Large intestine (tissue), 3 donors: ENCODE results near the gene OPN1SW. TPM values are rescaled to one million over a fixed set of nuclear protein-coding genes. Genes with fewer than 3 reads are reported as not detected.

Experiments used
- DNase-seq, 2 donors: peaks; one replicate each; pipeline versions ENCODE4 v3.0.0 to v3.0.0-alpha.2; 2013
- H3K27ac ChIP-seq: one replicate; pipeline ENCODE4 v1.5.1; 2013; ENCODE audit warnings: low read length
- H3K27me3 ChIP-seq: 2 replicates; pipeline ENCODE4 v1.6.1; 2013; ENCODE audit warnings: low read length; ENCODE audit not compliant: control insufficient read depth, insufficient read depth
- H3K36me3 ChIP-seq: 2 replicates; pipeline ENCODE4 v1.6.1; 2013; ENCODE audit warnings: low read length; ENCODE audit not compliant: control insufficient read depth, insufficient read depth
- H3K4me1 ChIP-seq: one replicate; pipeline ENCODE4 v1.6.1; 2013; ENCODE audit warnings: low read length; ENCODE audit not compliant: control insufficient read depth, insufficient read depth
- H3K4me3 ChIP-seq: one replicate; pipeline ENCODE4 v1.5.1; 2013; ENCODE audit warnings: low read length
- H3K9me3 ChIP-seq: one replicate; pipeline ENCODE4 v1.6.1; 2013; ENCODE audit warnings: mild to moderate bottlenecking, low read depth, low read length, moderate library complexity; ENCODE audit not compliant: control insufficient read depth
- WGBS: methylation state at CpG from one replicate; pipeline ENCODE4 v1.1.5; 2013; ENCODE audit warnings: low lambda C conversion rate; ENCODE audit not compliant: insufficient coverage; 5-methylcytosine and 5-hydroxymethylcytosine counted together
- polyA plus RNA-seq: library from polyadenylated mRNA; unstranded; fragments of 120-200 nt; gene quantifications from one replicate; pipeline ENCODE4 v1.2.1, GENCODE V29; 2013

The OPN1SW gene
- polyA plus RNA-seq, 1 donor = 0.18 TPM

- WGBS = 80% methylated on average over 1 of the region's 8 CpGs
- DNase-seq = no peak
- peaks cover 3% of the 10 kb centered on the region for H3K36me3 ChIP-seq
Observed at GRCh38 chr7:128807191-128807590, 31.6 kb upstream of the OPN1SW start.

GRCh38 chr7:128805225-128805624, 29.6 kb upstream of the OPN1SW start:
- Histone ChIP-seq H3K36me3 (peaks cover 3% of the 10 kb centered on the region), H3K27me3 (no peaks in the 10 kb centered on the region), H3K4me1 (peaks cover 12% of the 10 kb centered on the region), H3K4me3 (no peak overlapping the region), H3K27ac (no peak overlapping the region), H3K9me3 (no peaks in the 10 kb centered on the region)
- DNase-seq = no peak
- WGBS = no CpG with 5 or more reads among the region's 5 CpGs

More at GRCh38 chr7:128807191-128807590, 31.6 kb upstream of the OPN1SW start:
- H3K9me3 ChIP-seq = no peaks in the 10 kb centered on the region
- H3K27me3 ChIP-seq = no peaks in the 10 kb centered on the region
- H3K4me1 ChIP-seq = no peaks in the 10 kb centered on the region
- no peak overlapping the region for H3K4me3 ChIP-seq
- no peak overlapping the region for H3K27ac ChIP-seq

- Histone ChIP-seq H3K9me3 (no peaks in the 10 kb centered on the region), H3K27me3 (no peaks in the 10 kb centered on the region), H3K36me3 (peaks cover 3% of the 10 kb centered on the region), H3K4me3 (no peak overlapping the region), H3K4me1 (peaks cover 12% of the 10 kb centered on the region), H3K27ac (no peak overlapping the region)
- DNase-seq = no peak
- no CpG with 5 or more reads among the region's 6 CpGs for WGBS
Observed at GRCh38 chr7:128804484-128804883, 28.9 kb upstream of the OPN1SW start.

- no peaks in the 10 kb centered on the region for H3K9me3 ChIP-seq
- peaks cover 3% of the 10 kb centered on the region for H3K36me3 ChIP-seq
- no peak overlapping the region for H3K4me3 ChIP-seq
- H3K4me1 ChIP-seq = peaks cover 12% of the 10 kb centered on the region
- no CpG with 5 or more reads among the region's 2 CpGs for WGBS
- DNase-seq = no peak
- no peaks in the 10 kb centered on the region for H3K27me3 ChIP-seq
- no peak overlapping the region for H3K27ac ChIP-seq
Observed at GRCh38 chr7:128801667-128802418, 26.2 kb upstream of the OPN1SW start.

- no peak overlapping the region for H3K4me3 ChIP-seq
- no peaks in the 10 kb centered on the region for H3K36me3 ChIP-seq
- no CpG with 5 or more reads among the region's 9 CpGs for WGBS
- peak overlapping the region; percentile 37 for H3K27ac ChIP-seq
- H3K27me3 ChIP-seq = no peaks in the 10 kb centered on the region
- H3K4me1 ChIP-seq = peaks cover 12% of the 10 kb centered on the region
- DNase-seq = peak; percentile 71 to 87
- no peaks in the 10 kb centered on the region for H3K9me3 ChIP-seq
Observed at GRCh38 chr7:128801003-128801402, 25.4 kb upstream of the OPN1SW start.

GRCh38 chr7:128800567-128800966, 25.0 kb upstream of the OPN1SW start:
- no peaks in the 10 kb centered on the region for H3K36me3 ChIP-seq
- H3K27me3 ChIP-seq = no peaks in the 10 kb centered on the region
- WGBS = no CpG with 5 or more reads among the region's 3 CpGs
- H3K9me3 ChIP-seq = no peaks in the 10 kb centered on the region
- H3K27ac ChIP-seq = peak overlapping the region; percentile 37
- peaks cover 12% of the 10 kb centered on the region for H3K4me1 ChIP-seq
- no peak overlapping the region for H3K4me3 ChIP-seq
- DNase-seq = no peak

GRCh38 chr7:128799451-128799850, 23.9 kb upstream of the OPN1SW start:
- H3K27ac ChIP-seq = no peak overlapping the region
- H3K27me3 ChIP-seq = no peaks in the 10 kb centered on the region
- no peak for DNase-seq
- peaks cover 12% of the 10 kb centered on the region for H3K4me1 ChIP-seq
- H3K4me3 ChIP-seq = no peak overlapping the region
- no CpG with 5 or more reads among the region's 2 CpGs for WGBS
- no peaks in the 10 kb centered on the region for H3K36me3 ChIP-seq
- H3K9me3 ChIP-seq = no peaks in the 10 kb centered on the region

GRCh38 chr7:128796327-128796726, 20.7 kb upstream of the OPN1SW start:
- H3K36me3 ChIP-seq = no peaks in the 10 kb centered on the region
- H3K27ac ChIP-seq = no peak overlapping the region
- H3K4me1 ChIP-seq = peaks cover 12% of the 10 kb centered on the region
- WGBS = no CpG with 5 or more reads among the region's 5 CpGs
- H3K4me3 ChIP-seq = no peak overlapping the region
- peaks cover 19% of the 10 kb centered on the region for H3K27me3 ChIP-seq
- DNase-seq = no peak
- no peaks in the 10 kb centered on the region for H3K9me3 ChIP-seq

- DNase-seq = no peak
- WGBS = no CpG with 5 or more reads among the region's 4 CpGs
- Histone ChIP-seq H3K27ac (no peak overlapping the region), H3K9me3 (no peaks in the 10 kb centered on the region), H3K4me1 (peaks cover 11% of the 10 kb centered on the region), H3K27me3 (peaks cover 27% of the 10 kb centered on the region), H3K36me3 (no peaks in the 10 kb centered on the region), H3K4me3 (no peak overlapping the region)
Observed at GRCh38 chr7:128795129-128795528, 19.5 kb upstream of the OPN1SW start.

- DNase-seq = no peak
- no peak overlapping the region for H3K27ac ChIP-seq
- peaks cover 34% of the 10 kb centered on the region for H3K27me3 ChIP-seq
- no peak overlapping the region for H3K4me3 ChIP-seq
- H3K36me3 ChIP-seq = no peaks in the 10 kb centered on the region
- H3K4me1 ChIP-seq = peaks cover 11% of the 10 kb centered on the region
- WGBS = no CpG with 5 or more reads among the region's 8 CpGs
- no peaks in the 10 kb centered on the region for H3K9me3 ChIP-seq
Observed at GRCh38 chr7:128794436-128794835, 18.8 kb upstream of the OPN1SW start.

- Histone ChIP-seq H3K27ac (no peak overlapping the region), H3K9me3 (no peaks in the 10 kb centered on the region), H3K36me3 (no peaks in the 10 kb centered on the region), H3K4me1 (peaks cover 11% of the 10 kb centered on the region), H3K4me3 (no peak overlapping the region), H3K27me3 (peaks cover 36% of the 10 kb centered on the region)
- WGBS = no CpG with 5 or more reads among the region's 3 CpGs
- DNase-seq = peak in 1 of 2 donors; percentile 21
Observed at GRCh38 chr7:128794020-128794419, 18.4 kb upstream of the OPN1SW start.
